OCI-LY1 (cell line): ENCODE results near the gene NUDT14.
A peak's percentile ranks its signal among the peaks of the same experiment; 100 is the strongest.

Source experiments
- H2AFZ ChIP-seq: fragments of 200-600 bp; sonication (generic), shearing (Covaris generic); 2 replicates; pipeline ENCODE4 v1.6.0; 2014; ENCODE audit warnings: antibody characterized with exemption, mild to moderate bottlenecking, low read length
- H3F3A ChIP-seq: fragments of 200-600 bp; sonication (generic), shearing (Covaris generic); 2 replicates; pipeline ENCODE4 v1.6.0; 2014; ENCODE audit warnings: mild to moderate bottlenecking, antibody characterized with exemption, low read length, moderate library complexity; ENCODE audit not compliant: insufficient read depth
- H3K27ac ChIP-seq: fragments of 200-600 bp; sonication (generic); 2 replicates; pipeline ENCODE4 v1.5.1; 2014; ENCODE audit warnings: low read length, mixed run types, mild to moderate bottlenecking, low read depth; ENCODE audit not compliant: poor library complexity, severe bottlenecking
- H3K27me3 ChIP-seq: fragments of 200-600 bp; sonication (generic); 2 replicates; pipeline ENCODE4 v1.6.0; 2014; ENCODE audit warnings: antibody characterized with exemption, mild to moderate bottlenecking, low read length, moderate library complexity; ENCODE audit not compliant: insufficient read depth
- H3K36me3 ChIP-seq: fragments of 200-600 bp; sonication (generic); 2 replicates; pipeline ENCODE4 v1.6.1; 2014; ENCODE audit warnings: mild to moderate bottlenecking, antibody characterized with exemption, low read length, moderate library complexity, mixed read lengths; ENCODE audit not compliant: insufficient read depth
- H3K4me1 ChIP-seq: fragments of 200-600 bp; sonication (generic); 2 replicates; pipeline ENCODE4 v1.5.1; 2014; ENCODE audit warnings: mild to moderate bottlenecking, low read length, moderate library complexity; ENCODE audit not compliant: insufficient read depth, severe bottlenecking
- H3K4me2 ChIP-seq: fragments of 200-600 bp; sonication (generic), shearing (Covaris generic); 2 replicates; pipeline ENCODE4 v1.6.1; 2014; ENCODE audit warnings: low read length
- H3K4me3 ChIP-seq: fragments of 200-600 bp; sonication (generic); 2 replicates; pipeline ENCODE4 v1.5.1; 2014; ENCODE audit warnings: low read length, low read depth, mild to moderate bottlenecking, mixed read lengths; ENCODE audit not compliant: poor library complexity, severe bottlenecking
- H3K79me2 ChIP-seq: fragments of 200-600 bp; shearing (Covaris generic); 2 replicates; pipeline ENCODE4 v1.6.1; 2016; ENCODE audit warnings: mixed run types, low read length, mixed read lengths; ENCODE audit not compliant: insufficient read depth
- H3K9ac ChIP-seq: fragments of 200-600 bp; sonication (generic), shearing (Covaris generic); 2 replicates; pipeline ENCODE4 v1.6.1; 2014; ENCODE audit warnings: mild to moderate bottlenecking, low read length, mixed read lengths
- H3K9me2 ChIP-seq: fragments of 200-600 bp; sonication (generic), shearing (Covaris generic); 2 replicates; pipeline ENCODE4 v1.6.1; 2014; ENCODE audit warnings: low read depth, mild to moderate bottlenecking, low read length, mixed read lengths
- H3K9me3 ChIP-seq: fragments of 200-600 bp; shearing (Covaris generic); 2 replicates; pipeline ENCODE4 v1.6.1; 2014; ENCODE audit warnings: low read length, mixed read lengths
- H4K20me1 ChIP-seq: fragments of 200-600 bp; sonication (generic), shearing (Covaris generic); 2 replicates; pipeline ENCODE4 v1.6.0; 2016; ENCODE audit warnings: mild to moderate bottlenecking, low read length; ENCODE audit not compliant: insufficient read depth
- CTCF ChIP-seq: fragments of 200-600 bp; sonication (generic), shearing (Covaris generic); IDR thresholded peaks from 2 replicates; pipeline ENCODE4 v1.5.1; 2017; ENCODE audit warnings: mild to moderate bottlenecking, antibody characterized with exemption, low read length, moderate library complexity, mixed read lengths
- EZH2 ChIP-seq: fragments of 200-600 bp; sonication (generic), shearing (Covaris generic); IDR thresholded peaks from 2 replicates; pipeline ENCODE4 v1.8.0; 2017; ENCODE audit warnings: borderline replicate concordance, mixed run types, mild to moderate bottlenecking, antibody characterized with exemption, low read length, moderate library complexity, mixed read lengths

The NUDT14 gene

GRCh38 chr14:105177082-105177481, 4.0 kb downstream of the NUDT14 start:
- H3K4me3 ChIP-seq, result no peak overlapping the region
- H3K4me1 ChIP-seq, result peaks cover 18% of the 10 kb centered on the region

GRCh38 chr14:105176513-105176912, 4.6 kb downstream of the NUDT14 start:
- Histone ChIP-seq H3K9ac (no peak overlapping the region), H3K36me3 (no peaks in the 10 kb centered on the region), H4K20me1 (no peaks in the 10 kb centered on the region), H2AFZ (no peak overlapping the region), H3K27ac (no peak overlapping the region), H3K79me2 (no peaks in the 10 kb centered on the region), H3F3A (no peaks in the 10 kb centered on the region), H3K4me3 (no peak overlapping the region), H3K4me2 (no peak overlapping the region), H3K4me1 (peaks cover 16% of the 10 kb centered on the region), H3K9me2 (no peaks in the 10 kb centered on the region), H3K27me3 (peaks cover 10% of the 10 kb centered on the region; the same call in 1 of the 2 replicates), H3K9me3 (no peaks in the 10 kb centered on the region)
- TF ChIP-seq EZH2 (no peak), CTCF (no peak)

More at GRCh38 chr14:105177082-105177481, 4.0 kb downstream of the NUDT14 start:
- TF ChIP-seq EZH2 (no peak), CTCF (no peak)
- Histone ChIP-seq H3F3A (no peaks in the 10 kb centered on the region), H3K27me3 (peaks cover 10% of the 10 kb centered on the region; the same call in 1 of the 2 replicates), H3K36me3 (no peaks in the 10 kb centered on the region), H3K9me3 (no peaks in the 10 kb centered on the region), H2AFZ (no peak overlapping the region), H3K9me2 (no peaks in the 10 kb centered on the region), H3K79me2 (no peaks in the 10 kb centered on the region), H3K9ac (no peak overlapping the region), H4K20me1 (no peaks in the 10 kb centered on the region), H3K4me2 (no peak overlapping the region), H3K27ac (no peak overlapping the region)

GRCh38 chr14:105173901-105174894, 6.9 kb downstream of the NUDT14 start:
- no peak for TF ChIP-seq CTCF
- no peak for TF ChIP-seq EZH2
- H3F3A ChIP-seq, result no peaks in the 10 kb centered on the region
- H3K9me3 ChIP-seq, result no peaks in the 10 kb centered on the region
- H3K36me3 ChIP-seq, result no peaks in the 10 kb centered on the region
- no peaks in the 10 kb centered on the region for H3K9me2 ChIP-seq
- 0 out of 2 replicates have a peak overlapping the region, but pooled peaks have one; percentile 0 for H3K4me2 ChIP-seq
- H3K9ac ChIP-seq, result no peak overlapping the region
- no peaks in the 10 kb centered on the region for H4K20me1 ChIP-seq
- H2AFZ ChIP-seq, result no peak overlapping the region
- no peaks in the 10 kb centered on the region for H3K79me2 ChIP-seq
- H3K4me1 ChIP-seq, result peaks cover 10% of the 10 kb centered on the region
- H3K27ac ChIP-seq, result no peak overlapping the region
- H3K27me3 ChIP-seq, result peaks cover 10% of the 10 kb centered on the region; the same call in 1 of the 2 replicates
- no peak overlapping the region for H3K4me3 ChIP-seq
